A673 (cell line): ENCODE measurements around the gene PPP1R3G.

Experiments
- EZH2 ChIP-seq: fragments of 200-600 bp; sonication (generic); IDR thresholded peaks from 2 replicates; pipeline ENCODE4 v1.6.1; 2017; ENCODE audit warnings: borderline replicate concordance, low read depth, mild to moderate bottlenecking, mixed read lengths, antibody characterized with exemption, low read length; ENCODE audit not compliant: poor library complexity, severe bottlenecking
- TF ChIP-seq, protein P1 (sequence below): fragments of 300-800, 200-600 bp; sonication (generic); conservative IDR thresholded peaks from 2 replicates; pipeline ENCODE4 v1.5.1; 2017; ENCODE audit warnings: low read depth, mild to moderate bottlenecking, antibody characterized with exemption, low read length, moderate library complexity, mixed read lengths

DNA sequence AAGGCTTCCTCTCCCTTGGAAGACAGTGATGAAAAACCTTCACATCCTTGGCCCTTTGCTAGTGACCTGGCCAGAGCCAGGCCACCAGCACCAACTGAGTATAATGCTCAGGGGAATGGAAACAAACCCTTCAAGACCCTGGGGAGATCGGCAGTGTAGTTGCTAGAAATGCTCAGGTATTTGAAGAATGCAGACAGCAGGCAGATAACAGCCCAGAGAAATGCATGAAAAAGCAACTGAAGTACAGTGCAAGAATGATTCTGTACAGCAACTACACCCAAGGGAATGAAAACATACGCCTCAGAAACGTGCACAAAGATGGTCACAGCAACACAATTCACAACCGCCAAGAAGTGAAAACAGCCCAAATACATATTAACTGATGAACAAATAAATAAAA is 41.1 kb downstream of the PPP1R3G start:
- TF ChIP-seq, protein P1, sequence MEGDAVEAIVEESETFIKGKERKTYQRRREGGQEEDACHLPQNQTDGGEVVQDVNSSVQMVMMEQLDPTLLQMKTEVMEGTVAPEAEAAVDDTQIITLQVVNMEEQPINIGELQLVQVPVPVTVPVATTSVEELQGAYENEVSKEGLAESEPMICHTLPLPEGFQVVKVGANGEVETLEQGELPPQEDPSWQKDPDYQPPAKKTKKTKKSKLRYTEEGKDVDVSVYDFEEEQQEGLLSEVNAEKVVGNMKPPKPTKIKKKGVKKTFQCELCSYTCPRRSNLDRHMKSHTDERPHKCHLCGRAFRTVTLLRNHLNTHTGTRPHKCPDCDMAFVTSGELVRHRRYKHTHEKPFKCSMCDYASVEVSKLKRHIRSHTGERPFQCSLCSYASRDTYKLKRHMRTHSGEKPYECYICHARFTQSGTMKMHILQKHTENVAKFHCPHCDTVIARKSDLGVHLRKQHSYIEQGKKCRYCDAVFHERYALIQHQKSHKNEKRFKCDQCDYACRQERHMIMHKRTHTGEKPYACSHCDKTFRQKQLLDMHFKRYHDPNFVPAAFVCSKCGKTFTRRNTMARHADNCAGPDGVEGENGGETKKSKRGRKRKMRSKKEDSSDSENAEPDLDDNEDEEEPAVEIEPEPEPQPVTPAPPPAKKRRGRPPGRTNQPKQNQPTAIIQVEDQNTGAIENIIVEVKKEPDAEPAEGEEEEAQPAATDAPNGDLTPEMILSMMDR: no peak
- TF ChIP-seq EZH2: no peak
